GM21515 (cell line): Measurements from ENCODE around the gene STK39.

Source experiments
- ATAC-seq: cut with Tn5 transposase; IDR thresholded peaks from one replicate; pipeline ENCODE4 v1.9.1; 2021; ENCODE audit not compliant: unreplicated experiment

The STK39 gene

GRCh38 chr2:168021800-168022587, 225.4 kb downstream of the STK39 start:
- ATAC-seq, result no peak

GRCh38 chr2:168015274-168015953, 232.0 kb downstream of the STK39 start:
- no peak for ATAC-seq

- ATAC-seq, result no peak
Measured at GRCh38 chr2:168009900-168010299, 237.5 kb downstream of the STK39 start.

GRCh38 chr2:168008646-168009195, 238.7 kb downstream of the STK39 start:
- ATAC-seq, result no peak

- no peak for ATAC-seq
Measured at GRCh38 chr2:168006498-168006897, 240.9 kb downstream of the STK39 start.

GRCh38 chr2:168005586-168005985, 241.8 kb downstream of the STK39 start:
- ATAC-seq, result no peak

- ATAC-seq, result no peak
Measured at GRCh38 chr2:168003876-168004275, 243.5 kb downstream of the STK39 start.

GRCh38 chr2:168002021-168002553, 245.3 kb downstream of the STK39 start:
- no peak for ATAC-seq

GRCh38 chr2:167992278-167992677, 255.1 kb downstream of the STK39 start:
- no peak for ATAC-seq

- ATAC-seq, result no peak
Measured at GRCh38 chr2:167990062-167990461, 257.3 kb downstream of the STK39 start.

- no peak for ATAC-seq
Measured at GRCh38 chr2:167988296-167988695, 259.1 kb downstream of the STK39 start.

GRCh38 chr2:167987558-167987957, 259.8 kb downstream of the STK39 start:
- no peak for ATAC-seq

- no peak for ATAC-seq
Measured at GRCh38 chr2:167987026-167987425, 260.4 kb downstream of the STK39 start.

GRCh38 chr2:167986223-167986622, 261.2 kb downstream of the STK39 start:
- ATAC-seq, result no peak

GRCh38 chr2:167981945-167982344, 265.4 kb downstream of the STK39 start:
- ATAC-seq, result no peak

- ATAC-seq, result no peak
Measured at GRCh38 chr2:167980439-167980838, 267.0 kb downstream of the STK39 start.

GRCh38 chr2:167972746-167973145, 274.6 kb downstream of the STK39 start:
- no peak for ATAC-seq

- ATAC-seq, result no peak
Measured at GRCh38 chr2:167972020-167972419, 275.4 kb downstream of the STK39 start.

GRCh38 chr2:167966937-167967913, 280.2 kb downstream of the STK39 start:
- no peak for ATAC-seq

GRCh38 chr2:167965907-167966761, 281.3 kb downstream of the STK39 start:
- no peak for ATAC-seq
